Measurements from ENCODE around the gene IGF2BP2.
A peak's percentile ranks its signal among the peaks of the same experiment; 100 is the strongest.
"Not testable (repeated sequence)": the region's sequence is repeated elsewhere in the genome, so short reads cannot be mapped to it uniquely, and the experiment has no call there.

The IGF2BP2 gene

DNA sequence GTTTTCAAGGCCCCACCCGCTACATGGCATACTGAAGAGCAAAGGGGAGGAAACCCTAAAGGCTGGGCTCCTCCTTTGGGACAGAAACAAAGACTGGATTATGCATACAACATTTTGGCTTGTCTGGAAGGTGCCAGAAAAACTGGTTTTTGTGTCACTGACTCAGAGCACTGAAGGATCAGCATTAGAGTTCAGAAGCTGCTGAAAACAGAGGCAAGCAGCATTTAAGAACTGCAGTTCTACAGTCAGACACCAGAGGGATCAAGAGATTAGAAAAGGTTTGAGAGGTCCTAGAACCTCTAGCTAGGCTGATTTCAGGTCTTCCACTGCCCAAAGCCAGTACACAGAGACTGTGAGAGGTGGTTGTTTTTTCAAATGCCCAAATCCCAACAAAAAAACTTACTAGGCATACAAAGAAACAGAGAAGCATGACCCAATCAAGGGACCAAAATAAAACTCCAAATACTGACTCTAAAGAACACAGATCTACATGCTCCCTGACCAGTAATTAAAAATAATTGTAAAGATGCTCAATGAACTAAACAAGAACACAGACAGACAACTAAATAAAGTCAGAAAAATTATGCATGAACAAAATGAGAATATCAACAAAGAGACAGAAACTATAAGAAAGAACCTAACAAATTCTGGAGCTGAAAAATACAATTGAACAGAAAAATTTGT lies 147.6 kb downstream of the IGF2BP2 start:
- in situ Hi-C loops (cut with MboI; ENCODE audit: low pct_unique_long_range_greater_than_20kb, low sequenced_read_pairs, unreplicated experiment) = loop anchor here (10.0 kb wide), 1 partner anchor 98 kb away; no protein-coding TSS in a partner anchor
- DNase-seq (ENCODE audit: low spot score) = peak; percentile 69
- TF ChIP-seq, protein P1, sequence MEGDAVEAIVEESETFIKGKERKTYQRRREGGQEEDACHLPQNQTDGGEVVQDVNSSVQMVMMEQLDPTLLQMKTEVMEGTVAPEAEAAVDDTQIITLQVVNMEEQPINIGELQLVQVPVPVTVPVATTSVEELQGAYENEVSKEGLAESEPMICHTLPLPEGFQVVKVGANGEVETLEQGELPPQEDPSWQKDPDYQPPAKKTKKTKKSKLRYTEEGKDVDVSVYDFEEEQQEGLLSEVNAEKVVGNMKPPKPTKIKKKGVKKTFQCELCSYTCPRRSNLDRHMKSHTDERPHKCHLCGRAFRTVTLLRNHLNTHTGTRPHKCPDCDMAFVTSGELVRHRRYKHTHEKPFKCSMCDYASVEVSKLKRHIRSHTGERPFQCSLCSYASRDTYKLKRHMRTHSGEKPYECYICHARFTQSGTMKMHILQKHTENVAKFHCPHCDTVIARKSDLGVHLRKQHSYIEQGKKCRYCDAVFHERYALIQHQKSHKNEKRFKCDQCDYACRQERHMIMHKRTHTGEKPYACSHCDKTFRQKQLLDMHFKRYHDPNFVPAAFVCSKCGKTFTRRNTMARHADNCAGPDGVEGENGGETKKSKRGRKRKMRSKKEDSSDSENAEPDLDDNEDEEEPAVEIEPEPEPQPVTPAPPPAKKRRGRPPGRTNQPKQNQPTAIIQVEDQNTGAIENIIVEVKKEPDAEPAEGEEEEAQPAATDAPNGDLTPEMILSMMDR (IDR thresholded peaks at IDR 0.05; ENCODE audit: extremely low read depth, insufficient read depth, missing control alignments) = peak; percentile 63

DNA sequence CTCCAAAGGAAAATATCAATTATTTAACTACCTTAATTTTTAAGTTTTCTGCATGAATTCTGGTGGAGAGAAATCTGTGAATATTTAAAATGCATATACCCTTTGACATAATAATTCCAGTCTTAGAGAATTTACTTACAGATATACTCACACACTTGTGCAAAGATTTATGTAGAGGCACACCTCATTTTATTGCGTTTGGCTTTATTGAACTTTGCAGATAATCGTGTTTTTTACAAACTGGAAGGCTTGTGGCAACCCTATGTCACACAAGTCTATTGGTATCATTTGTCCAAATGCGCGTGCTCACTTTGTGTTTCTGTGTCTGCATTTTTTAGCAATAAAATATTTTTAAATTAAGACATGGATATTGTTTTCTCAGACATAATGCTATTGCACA lies 157.3 kb downstream of the IGF2BP2 start:
- in situ Hi-C loops (cut with MboI; ENCODE audit: low pct_unique_long_range_greater_than_20kb, low sequenced_read_pairs, unreplicated experiment) = no loop called here
- TF ChIP-seq, protein P1 (IDR thresholded peaks at IDR 0.05; ENCODE audit: extremely low read depth, insufficient read depth, missing control alignments) = no peak
- DNase-seq (ENCODE audit: low spot score) = no peak

DNA sequence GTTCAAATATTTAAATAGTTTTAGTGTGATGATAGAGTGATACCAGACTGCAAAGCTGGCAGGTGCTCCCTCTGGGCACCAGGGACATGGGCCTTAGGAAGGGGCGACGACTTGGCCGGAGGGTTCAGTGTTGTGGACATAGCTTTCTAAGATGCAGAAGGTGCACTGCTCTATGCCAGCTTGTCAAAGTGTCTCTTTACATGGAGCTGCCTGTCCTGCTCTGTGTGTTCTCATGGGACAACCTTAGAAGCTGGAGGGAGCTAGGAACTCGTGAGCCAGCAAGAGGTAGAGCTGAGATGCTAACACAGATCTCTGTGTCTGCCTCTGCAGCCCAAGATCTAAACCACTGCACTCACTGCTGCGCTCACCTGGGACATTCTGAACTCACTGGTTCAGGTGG lies 160.9 kb downstream of the IGF2BP2 start:
- DNase-seq (ENCODE audit: low spot score) = no peak
- in situ Hi-C loops (cut with MboI; ENCODE audit: low pct_unique_long_range_greater_than_20kb, low sequenced_read_pairs, unreplicated experiment) = no loop called here
- TF ChIP-seq, protein P1 (IDR thresholded peaks at IDR 0.05; ENCODE audit: extremely low read depth, insufficient read depth, missing control alignments) = no peak

DNA sequence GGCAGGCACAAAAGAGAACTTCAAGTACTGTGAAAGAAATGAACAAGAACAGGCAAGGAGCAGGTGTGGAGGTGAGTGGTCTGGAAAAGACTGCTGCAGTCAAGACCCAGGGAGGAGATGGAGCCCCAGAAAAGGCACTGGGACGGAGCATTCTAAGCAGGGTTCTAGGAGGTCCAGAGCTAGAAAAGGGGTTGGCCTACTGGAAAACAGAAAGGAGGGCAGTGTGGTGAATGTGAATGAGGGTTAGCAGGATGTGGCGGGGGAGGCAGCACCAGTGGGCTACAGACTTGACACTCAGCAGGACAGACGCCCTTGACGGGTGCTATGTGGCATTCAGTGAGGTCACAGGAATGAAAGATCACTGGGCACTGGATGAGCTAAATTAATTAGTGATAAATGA lies 163.1 kb downstream of the IGF2BP2 start:
- in situ Hi-C loops (cut with MboI; ENCODE audit: low pct_unique_long_range_greater_than_20kb, low sequenced_read_pairs, unreplicated experiment) = no loop called here
- DNase-seq (ENCODE audit: low spot score) = no peak
- TF ChIP-seq, protein P1 (IDR thresholded peaks at IDR 0.05; ENCODE audit: extremely low read depth, insufficient read depth, missing control alignments) = no peak

DNA sequence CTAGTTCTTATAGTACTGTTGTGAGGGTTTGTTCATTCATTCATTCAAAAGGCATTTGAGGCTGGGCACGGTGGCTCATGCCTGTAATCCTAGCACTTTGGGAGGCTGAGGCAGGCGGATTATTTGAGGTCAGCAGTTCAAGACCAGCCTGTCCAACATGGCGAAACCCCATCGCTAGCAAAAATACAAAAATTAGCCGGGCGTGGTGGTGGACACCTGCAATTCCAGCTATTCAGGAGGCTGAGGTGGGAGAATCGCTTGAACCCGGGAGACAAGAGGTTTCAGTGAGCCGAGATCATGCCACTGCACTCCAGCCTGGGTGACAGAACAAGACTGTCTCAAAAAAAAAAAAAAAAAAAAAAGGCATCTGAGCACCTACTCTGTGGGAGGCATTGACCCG lies 163.5 kb downstream of the IGF2BP2 start:
- in situ Hi-C loops (cut with MboI; ENCODE audit: low pct_unique_long_range_greater_than_20kb, low sequenced_read_pairs, unreplicated experiment); DNase-seq (ENCODE audit: low spot score): not testable (repeated sequence)

DNA sequence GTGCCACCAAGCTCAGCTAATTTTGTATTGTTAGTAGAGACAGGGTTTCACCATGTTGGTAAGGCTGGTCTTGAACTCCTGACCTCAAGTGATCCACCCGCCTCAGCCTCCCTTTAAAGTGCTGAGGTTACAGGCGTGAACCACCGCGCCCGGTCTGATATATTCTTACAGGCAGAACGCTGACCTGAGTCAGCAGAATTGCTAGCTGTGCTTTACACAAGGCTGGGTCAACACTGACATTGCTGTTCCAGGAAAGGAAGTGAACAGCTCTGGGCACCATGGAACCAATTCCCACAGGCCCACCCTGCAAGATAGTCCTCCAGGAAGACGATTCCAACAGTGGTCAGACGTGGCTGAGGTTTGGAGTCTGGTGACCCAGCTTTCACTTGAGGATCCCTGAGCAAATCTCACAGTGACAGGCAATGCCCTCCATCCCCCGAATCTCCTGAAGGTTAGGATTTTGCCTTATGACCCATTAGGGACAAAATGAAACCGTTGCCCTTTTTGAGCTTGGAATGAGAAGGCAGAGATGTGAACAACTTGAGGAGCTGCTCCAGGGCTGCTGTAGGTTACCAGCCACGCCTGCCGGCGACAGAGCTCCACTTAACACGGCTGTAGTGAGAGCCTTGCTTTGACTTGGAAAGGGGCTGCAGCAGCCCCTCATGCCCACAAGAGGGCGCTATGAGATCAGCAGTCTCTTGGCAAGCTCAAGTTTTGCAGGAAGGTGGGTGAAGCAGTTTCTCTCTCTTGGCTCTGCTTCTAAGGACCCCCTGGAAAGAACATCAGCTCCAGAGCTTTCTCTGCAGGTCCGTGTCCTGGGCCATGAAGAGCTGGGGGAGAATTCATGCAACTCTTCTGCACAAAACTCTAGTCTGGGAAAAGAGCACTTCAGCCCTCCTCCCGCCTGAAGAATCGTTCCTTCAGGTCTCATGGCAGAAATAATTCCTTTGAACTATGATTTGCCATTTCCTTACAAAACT lies 164.6 kb downstream of the IGF2BP2 start:
- TF ChIP-seq, protein P1 (IDR thresholded peaks at IDR 0.05; ENCODE audit: extremely low read depth, insufficient read depth, missing control alignments) = peak; percentile 97
- in situ Hi-C loops (cut with MboI; ENCODE audit: low pct_unique_long_range_greater_than_20kb, low sequenced_read_pairs, unreplicated experiment) = loop anchor here (10.0 kb wide), 1 partner anchor 105 kb away; no protein-coding TSS in a partner anchor
- peak; percentile 83 for DNase-seq (ENCODE audit: low spot score)

Data from GM13977 (cell line).